Psoas muscle (tissue), 8 donors: ENCODE results near the gene TCF21. TPM values are rescaled to one million over a fixed set of nuclear protein-coding genes. Genes with fewer than 3 reads are reported as not detected.

Experiments
- ATAC-seq, 4 donors: fragments of 200-7000 bp; cut with Tn5 transposase; one replicate each; pipeline ENCODE4 v1.9.1; 2020; ENCODE audit warnings: moderate library complexity in 3 of 4, mild to moderate bottlenecking in 2 of 4
- DNase-seq, 2 donors: peaks; one replicate each; pipeline ENCODE4 v3.0.0-alpha.2; 2020
- H3K27ac ChIP-seq: fragments of 200-600 bp; one replicate; pipeline ENCODE4 v1.8.0; 2022
- H3K27me3 ChIP-seq, 3 donors: fragments of 200-600 bp in 1 of 3; one replicate each; pipeline versions ENCODE4 v1.6.1 to v1.8.0; 2013 to 2022; ENCODE audit warnings: low read length in 2 of 3, mild to moderate bottlenecking in 2 of 3, moderate library complexity in 1 of 3; ENCODE audit not compliant: insufficient read depth in 3 of 3
- H3K36me3 ChIP-seq, 2 donors: fragments of 200-600 bp in 1 of 2; one replicate each; pipeline versions ENCODE4 v1.6.1 to v1.8.0; 2013 to 2022; ENCODE audit warnings: low read depth in 1 of 2, mild to moderate bottlenecking in 1 of 2, moderate library complexity in 1 of 2; ENCODE audit not compliant: insufficient read depth in 1 of 2
- H3K4me1 ChIP-seq: fragments of 200-600 bp; one replicate; pipeline ENCODE4 v1.8.0; 2022
- H3K4me3 ChIP-seq: fragments of 200-600 bp; one replicate; pipeline ENCODE4 v1.8.0; 2022; ENCODE audit warnings: mild to moderate bottlenecking
- H3K9me3 ChIP-seq: fragments of 200-600 bp; one replicate; pipeline ENCODE4 v1.8.0; 2022
- CTCF ChIP-seq: fragments of 200-600 bp; IDR thresholded peaks from one replicate; pipeline ENCODE4 v1.8.0; 2022; ENCODE audit warnings: antibody characterized with exemption
- WGBS, 3 donors: extraction: QIAGEN DNeasy Blood & Tissue Kit; methylation state at CpG; one replicate each; pipeline versions ENCODE4 v1.1.6 to v1.1.7; 2013; 5-methylcytosine and 5-hydroxymethylcytosine counted together
- intact Hi-C, 2 donors: fragments of 100-400 bp; cut with DNase I; formaldehyde crosslinking; loops; one replicate each; pipeline versions ENCODE4 v1.11.0 to v1.14.2; 2022
- polyA plus RNA-seq, 3 donors: library from polyadenylated mRNA; stranded (reverse); fragments of 200-250 nt; gene quantifications; one replicate each; pipeline ENCODE4 v1.2.3, GENCODE V29; 2013
- total RNA-seq, 4 donors: library from RNA; stranded (reverse); fragmentation: NEBNext Ultra II Directional in 2 of 4; extraction: Animal tissue kit (Norgen Biotek cat#: 25700) in 2 of 4; gene quantifications; one replicate each; pipeline versions ENCODE4 v1.2.1 to v1.2.4, GENCODE V29; 2021 to 2023
- donor health status: healthy with polysubstance abuse.
- donor health status: DM: no; HTN: no; CAD: no; lungs with moderate emphysema.
- donor health status: Bipolar disorder and iron deficiency.
- donor health status: healthy.
- donor health status: DM: yes; HTN: yes; CAD: no.
- donor health status: DM: no; HTN: no; CAD: no.
- donor health status: DM: no; HTN: no; CAD: no.
- donor health status: DM: yes; HTN: yes; CAD: no.

TCF21 gene
- total and polyA plus RNA-seq, 7 donors: 0.01 to 0.38 (median 0.11) TPM; not detected in 2

GRCh38 chr6:133854364-133855275 is 34.3 kb upstream of the TCF21 start:
- H3K4me3 ChIP-seq: no peak overlapping the region
- no peak for ATAC-seq

GRCh38 chr6:133855276-133855990 is 33.5 kb upstream of the TCF21 start:
- H3K36me3 ChIP-seq: no peaks in the 10 kb centered on the region
- H3K4me3 ChIP-seq: no peak overlapping the region
- H3K27ac ChIP-seq: no peak overlapping the region

More at GRCh38 chr6:133854364-133855275, 34.3 kb upstream of the TCF21 start:
- Histone ChIP-seq H3K4me1 (no peaks in the 10 kb centered on the region), H3K27ac (no peak overlapping the region), H3K9me3 (no peaks in the 10 kb centered on the region), H3K27me3 (peaks cover 3 to 33% (median 4%) of the 10 kb centered on the region in 3 donors), H3K36me3 (no peaks in the 10 kb centered on the region)
- DNase-seq: no peak
- intact Hi-C loops: no loop called here
- 16 to 28% (median 27%) methylated on average over 40 of the region's 40 CpGs for WGBS, 3 donors
- no peak for TF ChIP-seq CTCF

GRCh38 chr6:133855991-133856370 is 32.9 kb upstream of the TCF21 start:
- no peak for TF ChIP-seq CTCF
- no peaks in the 10 kb centered on the region for H3K36me3 ChIP-seq
- peaks cover 3 to 33% (median 4%) of the 10 kb centered on the region in 3 donors for H3K27me3 ChIP-seq
- no peaks in the 10 kb centered on the region for H3K9me3 ChIP-seq
- intact Hi-C loops: no loop called here
- H3K27ac ChIP-seq: no peak overlapping the region
- no peak for DNase-seq
- H3K4me3 ChIP-seq: no peak overlapping the region
- H3K4me1 ChIP-seq: no peaks in the 10 kb centered on the region
- WGBS, 3 donors: 24 to 30% (median 28%) methylated on average over 3 of the region's 3 CpGs
- no peak for ATAC-seq

More at GRCh38 chr6:133855276-133855990, 33.5 kb upstream of the TCF21 start:
- Histone ChIP-seq H3K9me3 (no peaks in the 10 kb centered on the region), H3K27me3 (peaks cover 3 to 33% (median 4%) of the 10 kb centered on the region in 3 donors), H3K4me1 (no peaks in the 10 kb centered on the region)
- 27 to 32% (median 27%) methylated on average over 16 of the region's 16 CpGs for WGBS, 3 donors
- TF ChIP-seq CTCF: no peak
- intact Hi-C loops: no loop called here
- DNase-seq (no peak), ATAC-seq (no peak)

- H3K4me1 ChIP-seq: no peaks in the 10 kb centered on the region
- TF ChIP-seq CTCF: no peak
- H3K4me3 ChIP-seq: no peak overlapping the region
- DNase-seq (no peak), ATAC-seq (no peak)
- H3K27me3 ChIP-seq: peaks cover 3 to 30% (median 4%) of the 10 kb centered on the region in 3 donors
- peaks cover 5% of the 10 kb centered on the region for H3K9me3 ChIP-seq
- 79 to 81% (median 81%) methylated on average over 2 of the region's 2 CpGs for WGBS, 3 donors
- intact Hi-C loops: no loop called here
- no peak overlapping the region for H3K27ac ChIP-seq
- H3K36me3 ChIP-seq: no peaks in the 10 kb centered on the region
Measured at GRCh38 chr6:133856911-133857310, 32.0 kb upstream of the TCF21 start.
